ENCODE data around the gene DUSP1.

DUSP1 gene

DNA sequence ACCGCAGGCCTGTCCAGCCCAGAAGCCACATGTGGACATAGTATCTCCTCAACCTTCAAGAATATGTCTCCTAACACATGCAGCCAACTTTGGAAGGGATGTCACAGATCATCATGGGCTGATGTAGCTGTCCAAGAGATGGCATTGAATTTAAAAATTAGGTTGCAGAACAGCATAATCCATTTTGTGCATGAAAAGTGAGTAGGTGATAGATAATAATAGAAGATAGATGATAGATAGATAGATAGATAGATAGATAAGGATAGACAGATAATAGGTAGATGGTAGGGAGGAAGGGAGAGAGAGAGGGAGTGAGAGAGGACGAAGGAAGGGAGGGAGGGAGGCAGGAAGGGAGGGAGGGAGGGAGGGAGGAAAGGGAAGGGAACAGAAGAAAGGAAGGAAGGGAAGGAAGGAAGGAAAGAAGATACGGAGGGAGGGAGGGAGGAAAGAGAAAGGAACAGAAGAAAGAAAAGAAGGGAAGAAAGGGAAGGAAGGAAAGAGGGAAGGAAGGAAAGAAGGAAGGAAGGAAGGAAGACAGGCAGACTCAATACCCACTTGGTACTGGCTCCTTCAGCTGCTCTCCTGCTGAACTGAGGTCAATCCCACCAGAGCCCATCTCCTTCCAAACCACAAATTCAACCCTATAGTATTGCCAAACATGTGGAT, 34.2 kb upstream of the DUSP1 start:
- TF ChIP-seq TARDBP (IDR thresholded peaks at IDR 0.05) (no peak), ARNT (IDR thresholded peaks at IDR 0.05) (no peak), ZNF384 (IDR thresholded peaks at IDR 0.05) (no peak), NFRKB (IDR thresholded peaks at IDR 0.05) (no peak), SUZ12 (IDR thresholded peaks at IDR 0.05) (no peak), BHLHE40 (IDR thresholded peaks at IDR 0.05; ENCODE audit: borderline replicate concordance) (no peak), FOXK2 (IDR thresholded peaks at IDR 0.05) (no peak), ELF4 (IDR thresholded peaks at IDR 0.05) (no peak), FOXM1 (IDR thresholded peaks at IDR 0.05; ENCODE audit: borderline replicate concordance) (no peak), LEF1 (IDR thresholded peaks at IDR 0.05; ENCODE audit: borderline replicate concordance) (no peak), CTBP1 (IDR thresholded peaks at IDR 0.05; ENCODE audit: borderline replicate concordance) (no peak), L3MBTL2 (conservative IDR thresholded peaks at IDR 0.05) (no peak), FOXA1 (IDR thresholded peaks at IDR 0.05) (no peak), HDGF (IDR thresholded peaks at IDR 0.05; ENCODE audit: borderline replicate concordance) (no peak), SP1 (IDR thresholded peaks at IDR 0.05) (no peak)
- TF ChIP-seq, protein P1, sequence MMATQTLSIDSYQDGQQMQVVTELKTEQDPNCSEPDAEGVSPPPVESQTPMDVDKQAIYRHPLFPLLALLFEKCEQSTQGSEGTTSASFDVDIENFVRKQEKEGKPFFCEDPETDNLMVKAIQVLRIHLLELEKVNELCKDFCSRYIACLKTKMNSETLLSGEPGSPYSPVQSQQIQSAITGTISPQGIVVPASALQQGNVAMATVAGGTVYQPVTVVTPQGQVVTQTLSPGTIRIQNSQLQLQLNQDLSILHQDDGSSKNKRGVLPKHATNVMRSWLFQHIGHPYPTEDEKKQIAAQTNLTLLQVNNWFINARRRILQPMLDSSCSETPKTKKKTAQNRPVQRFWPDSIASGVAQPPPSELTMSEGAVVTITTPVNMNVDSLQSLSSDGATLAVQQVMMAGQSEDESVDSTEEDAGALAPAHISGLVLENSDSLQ (IDR thresholded peaks at IDR 0.05): no peak
- CTCF ChIA-PET: no interaction called here
- DNase-seq (ENCODE audit: extremely low spot score): no peak
- POLR2A ChIA-PET: no interaction called here

DNA sequence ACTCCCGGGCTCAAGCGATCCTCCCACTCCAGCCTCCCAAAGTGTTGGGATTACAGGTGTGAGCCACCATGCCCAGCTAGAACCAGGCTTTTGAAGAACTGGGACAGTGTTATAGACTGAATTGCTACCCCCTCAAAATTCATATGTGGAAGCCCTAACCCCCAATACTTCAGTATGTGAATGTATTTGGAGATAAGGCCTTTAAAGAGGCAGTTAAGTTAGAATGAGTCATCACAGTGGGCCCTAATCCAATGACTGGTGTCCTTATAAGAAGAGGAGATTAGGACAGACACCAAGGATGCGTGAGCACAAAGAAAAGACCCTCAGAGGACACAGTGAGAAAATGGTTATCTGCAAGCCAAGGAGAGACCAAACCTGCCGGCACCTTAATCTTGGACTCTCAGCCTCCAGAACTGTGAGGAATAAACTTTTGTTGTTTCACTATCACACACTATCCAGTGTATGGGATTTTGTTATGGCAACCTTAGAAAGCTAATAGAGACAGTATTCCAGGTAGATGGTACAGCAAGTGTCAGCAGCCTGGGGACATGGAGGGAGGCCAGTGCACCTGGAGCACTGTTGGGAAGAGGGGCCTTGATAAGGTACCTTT, 31.7 kb upstream of the DUSP1 start:
- no peak for DNase-seq (ENCODE audit: extremely low spot score)
- CTCF ChIA-PET: no interaction called here
- no peak for TF ChIP-seq LEF1 (IDR thresholded peaks at IDR 0.05; ENCODE audit: borderline replicate concordance)
- TF ChIP-seq TARDBP (IDR thresholded peaks at IDR 0.05): no peak
- no peak for TF ChIP-seq SUZ12 (IDR thresholded peaks at IDR 0.05)
- TF ChIP-seq SP1 (IDR thresholded peaks at IDR 0.05): no peak
- TF ChIP-seq CTBP1 (IDR thresholded peaks at IDR 0.05; ENCODE audit: borderline replicate concordance): no peak

DNA sequence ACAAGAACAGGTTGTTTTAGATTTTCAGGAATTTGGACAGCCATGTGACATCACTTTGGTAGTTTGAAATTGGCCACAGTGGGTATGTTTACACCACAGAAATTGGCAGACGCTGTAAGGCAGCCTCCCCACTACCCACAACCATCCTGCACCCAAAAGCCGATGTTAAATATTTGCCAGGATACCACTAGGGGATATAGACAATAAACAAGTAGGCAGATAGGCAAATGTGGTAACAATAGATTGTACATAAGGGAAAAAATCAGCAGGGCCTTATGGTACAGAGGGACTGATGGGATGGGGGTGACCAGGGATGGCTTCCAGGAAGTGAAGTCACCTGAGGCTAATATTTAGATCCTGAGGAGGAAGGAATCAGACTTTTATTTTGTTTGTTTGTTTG, 31.1 kb upstream of the DUSP1 start:
- DNase-seq (ENCODE audit: extremely low spot score): no peak
- TF ChIP-seq SP1 (IDR thresholded peaks at IDR 0.05): no peak
- no peak for TF ChIP-seq ZNF384 (IDR thresholded peaks at IDR 0.05)
- TF ChIP-seq, protein P1 (IDR thresholded peaks at IDR 0.05): no peak
- TF ChIP-seq HDGF (IDR thresholded peaks at IDR 0.05; ENCODE audit: borderline replicate concordance): no peak
- no peak for TF ChIP-seq FOXA1 (IDR thresholded peaks at IDR 0.05)
- TF ChIP-seq FOXK2 (IDR thresholded peaks at IDR 0.05): no peak
- no peak for TF ChIP-seq LEF1 (IDR thresholded peaks at IDR 0.05; ENCODE audit: borderline replicate concordance)
- TF ChIP-seq NFRKB (IDR thresholded peaks at IDR 0.05): no peak
- no peak for TF ChIP-seq TARDBP (IDR thresholded peaks at IDR 0.05)
- TF ChIP-seq ARNT (IDR thresholded peaks at IDR 0.05): no peak
- ChIA-PET CTCF (interaction anchor here (1.0 kb wide), 1 partner anchor 30 kb away, joined by 3 read pairs; no protein-coding TSS in a partner anchor), POLR2A (no interaction called here)

More for the DNA sequence above, 31.7 kb upstream of the DUSP1 start:
- POLR2A ChIA-PET: interaction anchor here (1.5 kb wide), 1 partner anchor 31 kb away, joined by 5 read pairs; the partner anchor contains the start of gene DUSP1

DNA sequence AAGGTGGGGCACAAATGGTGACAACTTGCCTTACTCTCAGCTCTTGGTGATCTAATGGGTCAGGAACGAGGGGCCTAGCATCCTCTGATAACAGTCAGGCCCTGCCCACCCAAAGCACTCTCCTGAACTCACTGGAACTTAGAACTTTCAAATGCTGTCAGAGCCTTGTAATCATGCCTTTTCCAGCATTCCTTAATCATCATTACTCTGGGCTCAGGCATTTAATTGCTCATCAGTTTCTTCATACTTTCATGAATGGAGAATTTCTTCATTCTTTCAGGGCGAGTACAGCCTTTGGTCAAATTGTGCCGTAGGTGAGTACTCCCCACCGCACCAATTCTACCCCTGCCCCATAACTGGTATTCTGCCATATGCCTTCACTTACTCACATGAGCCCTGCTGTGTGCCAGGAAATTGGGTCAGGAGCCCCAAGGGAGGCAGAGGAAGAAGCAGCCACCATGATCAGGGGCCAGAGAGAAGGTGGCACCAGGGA, 30.2 kb upstream of the DUSP1 start:
- no peak for DNase-seq (ENCODE audit: extremely low spot score)
- POLR2A ChIA-PET: interaction anchor here (1.0 to 2.1 kb wide), 2 partner anchors 29 to 31 kb away, joined by 3 to 8 read pairs; partner anchors contain the start of gene DUSP1
- no peak for TF ChIP-seq ZNF384 (IDR thresholded peaks at IDR 0.05)
- TF ChIP-seq FOXA1 (IDR thresholded peaks at IDR 0.05): no peak
- TF ChIP-seq NFRKB (IDR thresholded peaks at IDR 0.05): no peak
- CTCF ChIA-PET: interaction anchor here (1.0 kb wide), 1 partner anchor 29 kb away, joined by 3 read pairs; no protein-coding TSS in a partner anchor

DNA sequence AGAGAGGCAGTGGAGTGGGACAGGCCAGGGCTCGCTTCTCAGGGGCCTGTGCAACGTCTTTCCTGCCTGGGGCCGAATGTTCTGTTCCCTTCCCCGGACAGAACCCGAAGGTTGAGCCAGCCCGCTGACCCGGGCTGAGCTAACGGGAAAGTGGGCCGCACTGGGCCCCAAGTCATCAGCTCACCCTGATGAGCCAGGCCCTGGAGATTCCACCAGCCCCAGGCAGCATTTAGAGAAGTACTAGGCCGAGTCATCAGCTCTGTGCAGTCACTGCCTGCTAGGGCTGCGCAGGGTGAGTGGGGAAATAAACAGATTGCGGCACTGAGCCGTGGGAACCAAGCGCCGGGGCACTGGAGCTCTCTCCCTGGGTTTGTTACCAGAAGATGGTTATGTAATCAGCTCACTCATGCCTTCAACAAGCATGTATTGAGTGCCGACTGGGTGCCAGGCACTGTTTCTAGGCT, 29.1 kb upstream of the DUSP1 start:
- ChIA-PET POLR2A (interaction anchor here (1.0 to 2.1 kb wide), 2 partner anchors 28 to 30 kb away, joined by 3 to 8 read pairs; partner anchors contain the start of gene DUSP1), CTCF (interaction anchor here (0.9 to 1.4 kb wide), 2 partner anchors 16 to 28 kb away, joined by 5 to 6 read pairs; no protein-coding TSS in a partner anchor)
- no peak for DNase-seq (ENCODE audit: extremely low spot score)
- TF ChIP-seq ARNT (IDR thresholded peaks at IDR 0.05): no peak
- TF ChIP-seq SUZ12 (IDR thresholded peaks at IDR 0.05): no peak
- TF ChIP-seq BHLHE40 (IDR thresholded peaks at IDR 0.05; ENCODE audit: borderline replicate concordance): no peak
- no peak for TF ChIP-seq NFRKB (IDR thresholded peaks at IDR 0.05)

DNA sequence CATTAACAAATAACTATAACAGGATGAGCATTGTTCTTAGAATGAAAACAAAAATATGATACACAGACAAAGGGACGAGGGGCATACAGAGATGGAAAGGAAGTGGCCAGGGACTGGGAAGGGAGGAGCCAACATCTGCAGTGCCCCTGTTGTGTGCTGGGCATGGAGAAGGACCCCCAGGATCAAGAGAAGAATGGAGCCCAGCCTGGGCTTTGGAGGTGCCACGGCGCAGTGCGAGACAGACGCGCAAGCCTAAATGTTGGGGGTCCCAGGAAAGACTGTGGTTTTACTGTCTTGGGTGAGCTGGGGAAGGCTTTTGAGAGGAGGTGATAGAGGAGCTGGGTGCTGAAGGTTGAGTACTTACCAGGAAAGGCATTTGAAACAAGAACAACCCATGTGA, 28.4 kb upstream of the DUSP1 start:
- ChIA-PET CTCF (interaction anchor here (1.4 kb wide), 1 partner anchor 27 kb away, joined by 6 read pairs; no protein-coding TSS in a partner anchor), POLR2A (interaction anchor here (2.1 kb wide), 1 partner anchor 27 kb away, joined by 8 read pairs; the partner anchor contains the start of gene DUSP1)
- TF ChIP-seq FOXA1 (IDR thresholded peaks at IDR 0.05) (no peak), ARNT (IDR thresholded peaks at IDR 0.05) (no peak)

More for the DNA sequence above, 28.4 kb upstream of the DUSP1 start:
- no peak for DNase-seq (ENCODE audit: extremely low spot score)

Data from HEK293T (cell line).